ENCODE results near the gene PAX7.

Gene PAX7

GRCh38 chr1:18653367-18653766 is 22.7 kb downstream of the PAX7 start:
- TF ChIP-seq CTCF (IDR thresholded peaks at IDR 0.05) = no peak
- H3K27ac ChIP-seq = no peak overlapping the region
- no peak for DNase-seq (ENCODE audit: low spot score)
- H3K4me3 ChIP-seq = no peak overlapping the region

GRCh38 chr1:18653916-18654315 is 23.3 kb downstream of the PAX7 start:
- no peak for TF ChIP-seq CTCF (IDR thresholded peaks at IDR 0.05)
- no peak overlapping the region for H3K4me3 ChIP-seq
- DNase-seq (ENCODE audit: low spot score) = no peak
- no peak overlapping the region for H3K27ac ChIP-seq

GRCh38 chr1:18654599-18654998 is 24.0 kb downstream of the PAX7 start:
- DNase-seq (ENCODE audit: low spot score) = no peak
- Histone ChIP-seq H3K27ac (no peak overlapping the region), H3K4me3 (no peak overlapping the region)
- TF ChIP-seq CTCF (IDR thresholded peaks at IDR 0.05) = no peak

- no peak for DNase-seq (ENCODE audit: low spot score)
- Histone ChIP-seq H3K27ac (no peak overlapping the region), H3K4me3 (no peak overlapping the region)
- TF ChIP-seq CTCF (IDR thresholded peaks at IDR 0.05) = no peak
Measured at GRCh38 chr1:18657506-18658201, 27.0 kb downstream of the PAX7 start.

- DNase-seq (ENCODE audit: low spot score) = no peak
- Histone ChIP-seq H3K4me3 (no peak overlapping the region), H3K27ac (no peak overlapping the region)
- no peak for TF ChIP-seq CTCF (IDR thresholded peaks at IDR 0.05)
Measured at GRCh38 chr1:18658831-18659230, 28.2 kb downstream of the PAX7 start.

GRCh38 chr1:18661404-18662285 is 31.0 kb downstream of the PAX7 start:
- DNase-seq (ENCODE audit: low spot score) = no peak
- no peak for TF ChIP-seq CTCF (IDR thresholded peaks at IDR 0.05)
- Histone ChIP-seq H3K27ac (no peak overlapping the region), H3K4me3 (no peak overlapping the region)

- no peak overlapping the region for H3K4me3 ChIP-seq
- H3K27ac ChIP-seq = no peak overlapping the region
- no peak for DNase-seq (ENCODE audit: low spot score)
- no peak for TF ChIP-seq CTCF (IDR thresholded peaks at IDR 0.05)
Measured at GRCh38 chr1:18662286-18662639, 31.6 kb downstream of the PAX7 start.

Data from coronary artery (tissue), 2 donors.